Measurements from ENCODE around the gene CLN5. TPM values are rescaled to one million over a fixed set of nuclear protein-coding genes. Genes with fewer than 3 reads are reported as not detected.

CLN5 gene
- polyA plus RNA-seq, 1 donor from 2014 or later: 25.9 TPM

- Histone ChIP-seq H3K79me2 (replicated peaks; ENCODE audit: insufficient read depth, low read length) (no peaks in the 10 kb centered on the region), H3K4me3 (ENCODE audit: low read length) (no peak overlapping the region), H3K9me2 (ENCODE audit: insufficient read depth, low read length) (no peaks in the 10 kb centered on the region), H3K4me2 (ENCODE audit: low read length) (no peak overlapping the region), H2AFZ (ENCODE audit: low read depth, low read length) (no peak overlapping the region), H3K9me3 (ENCODE audit: low read length) (no peaks in the 10 kb centered on the region), H3K27ac (ENCODE audit: low read length) (no peak overlapping the region), H3F3A (ENCODE audit: insufficient read depth, low read length, poor library complexity, severe bottlenecking) (no peaks in the 10 kb centered on the region), H4K20me1 (ENCODE audit: insufficient read depth) (no peaks in the 10 kb centered on the region), H3K36me3 (ENCODE audit: insufficient read depth, low read length) (no peaks in the 10 kb centered on the region), H3K9ac (ENCODE audit: low read length) (no peak overlapping the region), H3K27me3 (ENCODE audit: insufficient read depth, low read depth, low read length) (no peaks in the 10 kb centered on the region)
- TF ChIP-seq EP300 (conservative IDR thresholded peaks at IDR 0.05; ENCODE audit: poor library complexity, severe bottlenecking): no peak
- TF ChIP-seq RAD21 (conservative IDR thresholded peaks at IDR 0.05): no peak
- no peak for TF ChIP-seq TAF1 (IDR thresholded peaks at IDR 0.05; ENCODE audit: low read depth)
- TF ChIP-seq REST (IDR thresholded peaks at IDR 0.05; ENCODE audit: borderline replicate concordance): no peak
- no peak for TF ChIP-seq SMC3 (conservative IDR thresholded peaks at IDR 0.05; ENCODE audit: poor library complexity)
- no peak for TF ChIP-seq EZH2 (IDR thresholded peaks at IDR 0.05; ENCODE audit: borderline replicate concordance, insufficient read depth, low read length, poor library complexity, severe bottlenecking)
- no peak for TF ChIP-seq POLR2AphosphoS5 (IDR thresholded peaks at IDR 0.05)
- TF ChIP-seq MXI1 (conservative IDR thresholded peaks at IDR 0.05; ENCODE audit: poor library complexity, severe bottlenecking): no peak
- no peak for TF ChIP-seq CTCF (IDR thresholded peaks at IDR 0.05; ENCODE audit: poor library complexity, severe bottlenecking)
These were observed 23.8 kb upstream of the CLN5 start for GRCh38 chr13:76968041-76968440.

- no peaks in the 10 kb centered on the region for H3K9me2 ChIP-seq (ENCODE audit: insufficient read depth, low read length)
- no peak overlapping the region for H2AFZ ChIP-seq (ENCODE audit: low read depth, low read length)
- no peak overlapping the region for H3K4me3 ChIP-seq (ENCODE audit: low read length)
- TF ChIP-seq CTCF (IDR thresholded peaks at IDR 0.05; ENCODE audit: poor library complexity, severe bottlenecking): no peak
- no peak for TF ChIP-seq MXI1 (conservative IDR thresholded peaks at IDR 0.05; ENCODE audit: poor library complexity, severe bottlenecking)
- no peak for TF ChIP-seq RAD21 (conservative IDR thresholded peaks at IDR 0.05)
- no peak for TF ChIP-seq SMC3 (conservative IDR thresholded peaks at IDR 0.05; ENCODE audit: poor library complexity)
- no peak for TF ChIP-seq EZH2 (IDR thresholded peaks at IDR 0.05; ENCODE audit: borderline replicate concordance, insufficient read depth, low read length, poor library complexity, severe bottlenecking)
- TF ChIP-seq REST (IDR thresholded peaks at IDR 0.05; ENCODE audit: borderline replicate concordance): no peak
- TF ChIP-seq POLR2AphosphoS5 (IDR thresholded peaks at IDR 0.05): no peak
- no peaks in the 10 kb centered on the region for H3K9me3 ChIP-seq (ENCODE audit: low read length)
- H3K4me2 ChIP-seq (ENCODE audit: low read length): no peak overlapping the region
- no peaks in the 10 kb centered on the region for H3F3A ChIP-seq (ENCODE audit: insufficient read depth, low read length, poor library complexity, severe bottlenecking)
- no peak overlapping the region for H3K9ac ChIP-seq (ENCODE audit: low read length)
- H3K36me3 ChIP-seq (ENCODE audit: insufficient read depth, low read length): no peaks in the 10 kb centered on the region
- H4K20me1 ChIP-seq (ENCODE audit: insufficient read depth): no peaks in the 10 kb centered on the region
- H3K79me2 ChIP-seq (replicated peaks; ENCODE audit: insufficient read depth, low read length): no peaks in the 10 kb centered on the region
- no peaks in the 10 kb centered on the region for H3K27me3 ChIP-seq (ENCODE audit: insufficient read depth, low read depth, low read length)
- H3K27ac ChIP-seq (ENCODE audit: low read length): no peak overlapping the region
These were observed 22.2 kb upstream of the CLN5 start for GRCh38 chr13:76969488-76970365.
